NCI-H146 treated with DMSO at 0.1 percent for 48 hours (cell line): Measurements from ENCODE around the gene NAT14.

Source experiments
- DNase-seq: peaks from one replicate; lab custom pipeline; 2025; ENCODE audit not compliant: unreplicated experiment; lab: John Stamatoyannopoulos, UW

NAT14 gene

GRCh38 chr19:55471266-55471665 is 13.7 kb upstream of the NAT14 start:
- peak; percentile 65 for DNase-seq

- DNase-seq: no peak
These were observed 12.5 kb upstream of the NAT14 start for GRCh38 chr19:55472463-55472862.

GRCh38 chr19:55473225-55474012 is 11.6 kb upstream of the NAT14 start:
- peak; percentile 88 for DNase-seq

GRCh38 chr19:55474269-55475265 is 10.4 kb upstream of the NAT14 start:
- DNase-seq: no peak

- DNase-seq: peak; percentile 92
These were observed 8.8 kb upstream of the NAT14 start, which contains the start of gene ZNF628 for GRCh38 chr19:55476100-55476775. TSS of gene ZNF628 (plus strand) at chr19:55476617. CDS start at chr19:55479911, 3,294 bp downstream.

- DNase-seq: no peak
These were observed 7.1 kb upstream of the NAT14 start for GRCh38 chr19:55477905-55478304.

GRCh38 chr19:55478364-55478763 is 6.6 kb upstream of the NAT14 start:
- no peak for DNase-seq

GRCh38 chr19:55479045-55479444 is 5.9 kb upstream of the NAT14 start:
- no peak for DNase-seq

- no peak for DNase-seq
These were observed 5.3 kb upstream of the NAT14 start for GRCh38 chr19:55479451-55480230.

GRCh38 chr19:55481148-55481793 is 3.7 kb upstream of the NAT14 start:
- DNase-seq: no peak

- no peak for DNase-seq
These were observed 3.2 kb upstream of the NAT14 start for GRCh38 chr19:55481794-55482155.

- no peak for DNase-seq
These were observed 2.6 kb upstream of the NAT14 start for GRCh38 chr19:55482156-55482961.

GRCh38 chr19:55482967-55483705 is 1.9 kb upstream of the NAT14 start:
- DNase-seq: no peak

GRCh38 chr19:55483706-55484592 is 1.0 kb upstream of the NAT14 start:
- DNase-seq: no peak

- no peak for DNase-seq
These were observed 537 bp downstream of the NAT14 start for GRCh38 chr19:55485439-55486011.

GRCh38 chr19:55486043-55486970 is 1.3 kb downstream of the NAT14 start:
- DNase-seq: no peak
